ENCODE results near the gene HMG20A.
"Not testable (repeated sequence)": the region's sequence is repeated elsewhere in the genome, so short reads cannot be mapped to it uniquely, and the experiment has no call there.

GRCh38 chr15:77406173-77406759 is 14.4 kb upstream of the HMG20A start:
- TF ChIP-seq, protein P1, sequence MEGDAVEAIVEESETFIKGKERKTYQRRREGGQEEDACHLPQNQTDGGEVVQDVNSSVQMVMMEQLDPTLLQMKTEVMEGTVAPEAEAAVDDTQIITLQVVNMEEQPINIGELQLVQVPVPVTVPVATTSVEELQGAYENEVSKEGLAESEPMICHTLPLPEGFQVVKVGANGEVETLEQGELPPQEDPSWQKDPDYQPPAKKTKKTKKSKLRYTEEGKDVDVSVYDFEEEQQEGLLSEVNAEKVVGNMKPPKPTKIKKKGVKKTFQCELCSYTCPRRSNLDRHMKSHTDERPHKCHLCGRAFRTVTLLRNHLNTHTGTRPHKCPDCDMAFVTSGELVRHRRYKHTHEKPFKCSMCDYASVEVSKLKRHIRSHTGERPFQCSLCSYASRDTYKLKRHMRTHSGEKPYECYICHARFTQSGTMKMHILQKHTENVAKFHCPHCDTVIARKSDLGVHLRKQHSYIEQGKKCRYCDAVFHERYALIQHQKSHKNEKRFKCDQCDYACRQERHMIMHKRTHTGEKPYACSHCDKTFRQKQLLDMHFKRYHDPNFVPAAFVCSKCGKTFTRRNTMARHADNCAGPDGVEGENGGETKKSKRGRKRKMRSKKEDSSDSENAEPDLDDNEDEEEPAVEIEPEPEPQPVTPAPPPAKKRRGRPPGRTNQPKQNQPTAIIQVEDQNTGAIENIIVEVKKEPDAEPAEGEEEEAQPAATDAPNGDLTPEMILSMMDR (IDR thresholded peaks at IDR 0.05): not testable (repeated sequence)
- TF ChIP-seq POLR2A (IDR thresholded peaks at IDR 0.05): not testable (repeated sequence)

Data from adrenal gland (tissue), 5 donors.